PFSK-1 (cell line): ENCODE results near the gene ADGRG2.

Source experiments
- FOXP2 ChIP-seq: optimal IDR thresholded peaks from 2 replicates; pipeline ENCODE3; 2011; ENCODE audit warnings: borderline replicate concordance, control low read depth, inconsistent platforms; ENCODE audit not compliant: insufficient read depth; ENCODE audit errors: extremely low read length, extremely low read depth
- POLR2AphosphoS5 ChIP-seq: IDR thresholded peaks from 2 replicates; pipeline ENCODE4 v1.6.1; 2012; ENCODE audit warnings: low read depth, mild to moderate bottlenecking, control low read depth, low read length, moderate library complexity
- REST ChIP-seq, 2 experiments: IDR thresholded peaks; 2 replicates each; pipeline versions ENCODE4 v1.6.1 to v1.8.0; 2011 to 2012; ENCODE audit warnings: low read depth in 2 of 2, low read length in 2 of 2, control low read depth in 1 of 2, inconsistent platforms in 1 of 2, mild to moderate bottlenecking in 1 of 2, moderate library complexity in 1 of 2; ENCODE audit not compliant: insufficient read depth in 1 of 2
- SIN3A ChIP-seq: IDR thresholded peaks from 2 replicates; pipeline ENCODE4 v1.6.1; 2012; ENCODE audit warnings: mild to moderate bottlenecking, low read length, moderate library complexity, borderline replicate concordance; ENCODE audit not compliant: insufficient read depth
- TAF1 ChIP-seq: IDR thresholded peaks from 2 replicates; pipeline ENCODE4 v1.6.1; 2012; ENCODE audit warnings: low read length, control low read depth, borderline replicate concordance; ENCODE audit not compliant: insufficient read depth

ADGRG2 gene

GRCh38 chrX:18944482-18944881 lies 177.8 kb downstream of the ADGRG2 start:
- TF ChIP-seq REST (IDR thresholded peaks at IDR 0.05; ENCODE audit: insufficient read depth in 1 of 2, low read depth in 2 of 2, low read length in 2 of 2) (no peak), POLR2AphosphoS5 (no peak), FOXP2 (no peak), TAF1 (no peak), SIN3A (no peak)

DNA sequence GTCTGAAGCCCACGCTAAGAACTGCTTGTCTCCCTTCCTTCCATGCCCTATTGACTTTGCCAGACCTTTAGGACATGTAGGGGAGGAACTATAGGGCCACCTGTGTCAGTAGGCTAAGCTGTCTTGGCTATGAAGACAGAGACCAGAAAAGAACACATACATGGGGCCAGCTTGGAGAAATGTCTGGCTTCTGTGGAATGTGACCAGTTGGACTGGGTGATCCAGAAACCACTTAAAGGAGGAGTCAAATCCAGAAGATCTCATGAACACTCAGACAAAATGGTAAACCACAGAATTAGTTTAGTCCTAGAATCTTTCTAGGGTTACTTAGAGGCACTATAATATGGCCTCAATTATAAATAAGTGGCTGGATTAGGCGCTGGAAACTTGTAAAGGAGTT lies 180.4 kb downstream of the ADGRG2 start:
- TF ChIP-seq TAF1, result no peak
- no peak for TF ChIP-seq SIN3A
- no peak for TF ChIP-seq POLR2AphosphoS5
- no peak for TF ChIP-seq REST (IDR thresholded peaks at IDR 0.05; ENCODE audit: insufficient read depth in 1 of 2, low read depth in 2 of 2, low read length in 2 of 2)
